Stimulated activated CD8-positive, alpha-beta memory T cell treated with anti-CD3 and anti-CD28 coated beads, Interleukin-7, amount 100 ng/mL, for 24 hours (primary cell): ENCODE measurements around the gene GRID1.
"Not testable (repeated sequence)": the region's sequence is repeated elsewhere in the genome, so short reads cannot be mapped to it uniquely, and the experiment has no call there.

ENCODE experiments used
- DNase-seq: peaks from one replicate; pipeline ENCODE4 v3.0.0-alpha.2; 2020; ENCODE audit warnings: low read depth

GRID1 gene

DNA sequence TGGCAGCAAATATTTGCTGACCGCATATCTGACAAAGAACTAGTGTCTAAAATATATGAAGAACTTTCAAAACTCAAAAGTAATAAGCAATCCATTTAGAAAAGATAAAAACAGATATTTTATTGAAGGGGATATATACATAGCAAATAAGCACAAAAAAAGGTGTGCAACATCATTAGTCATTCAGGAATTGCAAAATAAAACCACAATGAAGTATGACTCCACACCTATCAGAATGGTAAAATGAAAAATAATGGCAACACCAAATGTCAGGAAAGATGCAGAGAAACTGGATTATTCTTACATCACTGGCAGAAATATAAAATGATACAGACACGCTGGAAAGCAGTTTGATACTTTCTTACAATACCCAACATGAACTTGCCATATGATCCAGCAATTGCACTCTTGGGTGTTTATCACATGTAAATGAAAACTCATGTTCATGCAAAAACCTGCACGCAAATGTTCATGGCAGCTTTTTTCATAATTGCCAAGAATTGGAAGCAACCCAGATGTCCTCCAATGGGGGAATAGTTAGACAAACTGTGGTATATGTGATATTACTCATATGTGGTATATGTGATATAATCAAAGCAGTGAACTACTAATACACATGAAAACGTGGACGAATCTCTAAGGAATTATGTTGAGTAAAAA, 645.5 kb downstream of the GRID1 start:
- no peak for DNase-seq

DNA sequence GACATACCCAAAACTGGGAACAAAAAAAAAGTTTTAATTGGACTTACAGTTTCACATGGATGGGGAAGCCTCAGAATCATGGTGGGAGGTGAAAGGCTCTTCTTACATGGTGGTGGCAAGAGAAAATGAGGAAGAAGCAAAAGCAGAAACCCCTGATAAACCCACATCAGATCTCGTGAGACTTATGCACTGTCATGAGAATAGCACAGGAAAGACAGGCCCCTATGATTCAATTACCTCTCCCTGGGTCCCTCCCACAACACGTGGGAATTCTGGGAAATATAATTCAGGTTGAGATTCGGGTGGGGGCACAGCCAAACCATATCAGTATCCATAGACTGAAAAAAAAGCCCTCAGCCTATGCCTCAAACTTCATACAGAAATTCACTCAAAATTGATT, 647.2 kb downstream of the GRID1 start:
- DNase-seq = no peak

DNA sequence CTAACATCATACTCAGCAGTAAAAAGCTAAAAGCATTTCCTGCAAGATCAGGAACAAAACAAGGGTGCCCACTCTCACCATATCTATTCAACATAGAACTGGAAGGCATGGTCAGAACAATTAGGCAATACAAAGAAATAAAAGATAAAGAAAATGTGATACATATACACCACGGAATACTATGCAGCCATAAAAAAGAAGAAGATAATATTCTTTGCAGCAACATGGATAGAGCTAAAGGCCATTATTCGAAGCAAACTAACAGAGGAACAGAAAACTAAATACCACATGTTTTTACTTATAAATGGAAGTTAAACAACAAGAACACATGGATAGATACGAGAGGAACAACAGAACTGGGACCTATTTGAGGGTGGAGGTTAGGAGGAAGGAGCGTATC, 652.7 kb downstream of the GRID1 start:
- no peak for DNase-seq

DNA sequence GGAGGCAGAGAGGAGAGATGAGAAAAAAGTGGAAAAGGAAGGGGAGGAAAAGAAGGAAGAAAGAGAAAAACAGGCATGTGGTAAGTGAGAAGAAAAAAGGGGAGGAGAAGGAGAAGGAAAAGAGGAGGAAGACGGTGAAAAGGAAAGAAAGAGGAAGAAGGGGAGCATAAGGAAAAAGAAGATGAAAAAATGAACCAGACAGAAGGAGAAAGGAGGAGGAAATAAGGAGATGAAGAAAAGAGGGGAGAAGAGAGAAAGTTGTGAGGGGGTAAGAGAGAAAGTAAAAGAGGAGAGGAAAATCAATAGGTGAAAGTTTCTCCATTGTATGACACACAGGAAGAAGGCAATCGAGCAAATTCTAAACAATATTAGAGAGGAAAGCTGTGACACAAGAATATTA, 663.8 kb downstream of the GRID1 start:
- no peak for DNase-seq

DNA sequence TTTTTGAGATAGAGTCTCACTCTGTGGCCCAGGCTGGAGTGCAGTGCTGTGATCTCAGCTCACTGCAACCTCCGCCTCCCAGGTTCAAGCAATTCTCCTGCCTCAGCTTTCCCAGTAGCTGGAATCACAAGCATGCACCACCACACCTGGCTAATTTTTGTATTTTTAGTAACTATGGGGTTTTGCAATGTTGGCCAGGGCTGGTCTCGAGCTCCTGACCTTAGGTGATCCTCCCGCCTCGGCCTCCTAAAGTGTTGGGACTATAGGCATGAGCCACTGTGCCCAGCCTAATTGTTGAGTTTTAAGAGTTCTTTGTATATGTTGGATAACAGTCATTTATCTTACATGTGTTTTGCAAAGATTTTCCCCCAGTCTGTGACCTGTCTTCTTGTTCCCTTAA, 667.5 kb downstream of the GRID1 start:
- DNase-seq = not testable (repeated sequence)

DNA sequence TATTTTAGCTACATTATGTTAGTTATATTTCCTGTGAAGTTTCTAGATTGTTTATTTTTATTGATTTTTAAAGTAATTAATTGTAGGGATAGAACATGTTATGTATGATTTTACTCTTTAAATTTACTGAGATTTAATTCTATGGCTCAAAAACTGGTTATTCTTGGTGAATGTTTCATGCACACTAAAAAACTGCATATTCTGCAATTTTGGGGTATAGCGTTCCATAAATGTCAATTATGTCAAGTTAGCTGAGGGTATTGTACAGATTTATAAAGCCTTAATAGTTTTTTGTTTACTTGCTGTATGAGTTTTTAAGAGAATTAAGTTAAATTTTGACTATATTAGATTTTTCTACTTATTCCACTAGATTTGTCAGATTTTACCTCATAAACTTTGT, 669.7 kb downstream of the GRID1 start:
- no peak for DNase-seq

DNA sequence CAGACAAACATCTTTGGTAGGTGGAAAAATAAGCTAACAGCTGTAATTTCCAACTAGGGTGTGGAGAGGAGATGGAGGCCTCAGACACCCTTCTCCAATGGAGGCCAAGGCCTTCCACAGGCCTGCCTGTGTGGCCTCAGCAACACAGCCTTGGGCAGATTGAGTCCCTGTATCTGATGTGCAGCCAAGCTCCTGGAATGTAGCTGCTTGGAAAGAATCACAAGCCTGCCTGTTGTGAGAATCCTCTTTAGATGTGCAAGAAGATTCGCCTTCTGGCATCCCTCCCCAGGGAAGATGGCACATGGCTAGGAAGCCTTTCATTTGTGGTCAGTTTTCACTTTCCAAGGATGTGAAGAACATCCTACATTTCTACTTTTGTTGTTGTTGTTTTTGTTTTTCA, 684.0 kb downstream of the GRID1 start:
- DNase-seq = no peak

DNA sequence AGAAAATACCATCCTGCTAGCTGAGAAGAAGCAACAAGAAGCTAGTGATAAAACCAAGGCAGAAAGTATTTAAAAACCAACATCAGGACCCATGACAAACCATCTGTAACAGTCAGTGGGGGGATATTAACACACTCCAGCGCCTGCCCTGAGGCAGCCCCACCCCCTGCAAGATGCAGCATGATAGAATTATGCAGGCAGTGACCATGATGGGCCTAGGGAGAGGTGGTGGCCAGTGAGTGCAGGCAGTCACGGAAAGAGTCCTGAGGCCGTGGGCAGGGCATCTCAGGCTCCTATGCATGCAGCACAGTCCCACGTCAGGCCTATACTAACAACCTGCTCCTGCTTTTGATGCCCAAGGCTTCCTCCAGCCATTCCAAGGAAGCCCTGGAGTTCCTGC, 686.9 kb downstream of the GRID1 start:
- DNase-seq = no peak

DNA sequence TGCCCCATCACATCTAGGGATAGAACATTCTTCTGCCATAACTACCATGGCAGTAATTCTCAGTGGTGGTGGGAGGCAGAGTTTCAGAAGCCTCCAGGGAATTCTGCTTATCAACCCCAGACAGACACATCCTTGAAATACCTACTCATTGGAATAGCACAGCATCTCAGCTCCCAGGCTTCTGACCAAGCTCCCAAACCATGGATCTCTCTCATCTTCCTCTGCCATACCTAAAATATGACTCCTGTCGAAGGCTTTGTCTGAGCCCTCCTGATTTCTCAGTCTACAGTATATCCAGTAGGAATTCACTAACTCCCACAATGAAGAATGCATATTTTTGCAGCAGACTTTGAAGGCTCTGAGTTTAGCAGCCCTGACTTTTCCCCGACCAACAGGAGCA, 687.5 kb downstream of the GRID1 start:
- no peak for DNase-seq

DNA sequence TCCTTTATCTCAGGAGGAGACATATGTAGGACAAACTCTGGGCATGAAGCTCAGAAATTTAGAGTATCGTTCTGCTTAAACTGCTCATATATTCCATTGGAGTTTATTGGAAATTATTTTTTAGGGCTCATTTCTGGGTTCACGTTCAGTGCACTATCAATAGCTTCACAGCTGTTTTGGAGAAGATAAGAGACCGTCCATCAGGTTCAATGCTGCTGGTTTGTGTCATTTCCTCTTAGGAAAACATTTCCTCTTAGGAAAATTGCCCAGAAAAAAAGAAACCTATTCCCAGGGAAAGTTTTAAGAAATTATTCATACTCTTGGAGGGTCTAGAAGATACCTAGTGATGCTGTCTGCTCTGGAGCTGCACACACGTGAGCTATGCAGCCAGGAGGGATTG, 691.7 kb downstream of the GRID1 start:
- DNase-seq = no peak

DNA sequence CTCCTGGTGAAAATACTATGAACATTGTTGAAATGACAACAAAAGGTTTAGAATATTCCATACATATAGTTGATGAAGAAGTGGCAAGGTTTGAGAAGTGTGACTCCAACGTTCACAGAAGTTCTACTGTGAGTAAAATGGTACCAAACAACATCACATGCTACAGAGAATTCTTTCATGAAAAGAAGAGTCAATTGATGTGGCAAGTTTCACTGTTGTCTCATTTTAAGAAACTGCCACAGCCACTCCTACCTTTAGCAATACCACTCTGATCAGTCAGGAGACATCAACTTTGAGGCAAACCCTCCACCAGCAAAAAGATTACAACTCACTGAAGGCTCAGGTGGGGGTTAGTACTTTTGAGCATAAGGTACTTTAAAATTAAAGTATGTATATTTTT, 693.3 kb downstream of the GRID1 start:
- no peak for DNase-seq

DNA sequence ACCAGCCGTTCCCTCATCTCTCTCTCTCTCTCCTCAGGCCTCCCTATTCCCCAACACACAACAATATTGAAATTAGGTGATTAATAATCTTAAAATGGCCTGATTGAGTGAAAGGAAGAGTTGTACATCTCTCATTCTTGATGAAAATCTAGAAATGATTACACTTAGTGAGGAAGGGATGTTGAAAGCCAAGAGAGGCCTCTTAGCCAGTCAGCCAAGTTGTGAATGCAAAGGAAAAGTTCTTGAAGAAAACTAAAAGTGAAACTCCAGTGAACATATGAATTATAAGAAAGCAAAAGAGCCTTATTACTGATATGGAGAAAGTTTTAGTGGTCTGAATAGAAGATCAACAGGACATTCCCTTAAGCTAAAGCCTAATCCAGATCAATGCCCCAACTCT, 695.1 kb downstream of the GRID1 start:
- DNase-seq = no peak

DNA sequence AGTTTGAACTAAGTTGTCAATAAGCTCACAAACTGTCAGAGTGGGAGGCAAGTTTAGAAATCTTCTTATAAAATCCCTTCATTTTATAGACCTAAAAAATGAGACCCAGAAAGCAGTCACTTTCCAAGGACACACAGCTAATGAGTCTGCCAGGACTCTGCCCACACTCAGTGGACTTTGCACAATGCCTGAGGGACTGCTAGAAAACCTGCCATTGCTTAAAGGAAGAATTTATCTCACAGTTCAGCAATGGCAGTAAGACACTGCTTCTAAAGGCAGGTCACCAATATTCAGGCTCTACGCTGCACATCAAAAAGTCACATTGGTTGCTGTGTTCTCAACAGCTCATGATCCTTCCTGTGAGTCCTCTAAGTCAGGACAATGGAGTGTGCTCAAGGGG, 698.1 kb downstream of the GRID1 start:
- DNase-seq = no peak

DNA sequence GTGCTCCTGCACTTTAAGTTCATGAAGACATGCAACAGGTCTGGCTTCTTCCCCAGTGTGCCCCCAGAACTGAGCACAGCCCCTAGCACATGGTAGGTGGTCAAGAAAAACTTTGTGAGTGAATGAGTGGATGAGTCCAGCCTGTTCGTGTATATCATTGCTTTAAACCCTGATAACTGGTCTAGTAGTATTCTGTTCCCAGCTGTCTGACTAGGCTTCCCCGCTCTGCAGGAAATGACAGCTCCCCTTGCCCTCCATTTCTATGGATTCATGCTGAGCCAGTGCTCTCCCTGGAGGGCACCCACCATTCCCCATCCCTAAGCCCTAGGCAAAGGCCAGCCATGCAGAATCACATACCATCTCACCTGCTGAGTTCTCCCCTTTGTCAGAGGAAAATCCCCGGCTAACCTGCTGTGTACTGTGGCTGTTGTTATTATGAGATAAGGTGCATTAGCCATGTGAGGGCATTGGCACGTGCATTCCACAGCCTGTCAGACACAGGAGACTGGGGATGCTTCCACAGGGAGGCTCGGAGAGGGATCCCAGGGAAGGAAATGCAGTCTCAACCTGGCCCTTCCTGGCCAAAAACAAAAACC, 698.9 kb downstream of the GRID1 start:
- DNase-seq = no peak

DNA sequence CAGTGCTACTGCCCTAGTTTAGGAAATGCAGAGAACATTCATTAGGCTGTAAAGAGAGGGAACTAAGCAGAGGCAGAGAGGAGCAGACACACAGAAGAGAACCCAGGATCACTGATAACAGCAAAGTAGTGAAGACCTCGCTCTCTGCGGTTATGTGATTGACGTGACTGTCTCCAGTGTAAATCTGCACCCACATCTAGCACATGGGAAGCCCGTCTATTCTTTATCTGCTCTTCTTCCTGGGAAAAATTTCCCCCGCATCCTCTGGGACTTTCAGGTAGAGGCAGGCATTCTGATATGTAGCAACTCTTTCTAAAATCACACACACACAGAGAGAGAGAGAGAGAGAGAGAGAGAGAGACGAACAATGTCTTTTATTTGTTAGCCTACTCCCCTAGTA, 699.6 kb downstream of the GRID1 start:
- no peak for DNase-seq

DNA sequence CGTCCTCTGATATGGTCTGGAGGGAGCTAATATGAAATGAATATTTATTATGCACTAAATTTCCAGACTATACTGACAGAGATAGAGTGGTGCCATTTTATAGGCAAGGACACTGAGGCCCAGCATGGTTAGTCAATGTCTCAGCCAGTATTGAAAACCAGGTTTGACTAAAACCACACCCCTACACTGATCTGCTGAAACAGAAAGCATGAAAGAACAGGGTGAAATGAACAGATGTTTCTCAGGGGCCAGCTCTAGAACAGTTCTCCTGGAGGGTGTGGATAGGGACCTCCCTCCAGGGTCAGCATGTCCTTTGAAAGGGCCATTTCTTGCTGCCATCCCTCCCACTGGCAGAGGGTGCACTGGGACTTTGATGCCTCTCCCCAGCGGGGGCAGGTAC, 700.5 kb downstream of the GRID1 start:
- no peak for DNase-seq

DNA sequence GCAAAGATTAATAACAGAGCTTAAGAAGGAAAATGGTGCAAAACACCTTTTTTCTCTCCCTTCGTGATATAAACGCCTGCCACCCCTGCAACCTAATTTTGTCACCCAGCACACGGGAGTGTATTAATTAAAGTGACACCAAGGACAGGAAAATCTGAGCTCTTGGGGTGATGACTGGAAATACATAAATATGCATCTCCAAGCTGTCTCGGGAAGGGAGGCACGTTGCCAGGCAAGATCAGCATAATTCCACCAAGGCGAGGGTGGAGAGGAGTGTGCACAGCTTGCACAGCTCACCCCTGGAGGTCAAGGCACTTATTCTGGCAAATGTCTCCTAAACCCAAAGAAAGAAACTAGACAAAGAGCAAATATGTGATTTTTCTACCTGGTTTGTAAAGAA, 700.9 kb downstream of the GRID1 start:
- no peak for DNase-seq

DNA sequence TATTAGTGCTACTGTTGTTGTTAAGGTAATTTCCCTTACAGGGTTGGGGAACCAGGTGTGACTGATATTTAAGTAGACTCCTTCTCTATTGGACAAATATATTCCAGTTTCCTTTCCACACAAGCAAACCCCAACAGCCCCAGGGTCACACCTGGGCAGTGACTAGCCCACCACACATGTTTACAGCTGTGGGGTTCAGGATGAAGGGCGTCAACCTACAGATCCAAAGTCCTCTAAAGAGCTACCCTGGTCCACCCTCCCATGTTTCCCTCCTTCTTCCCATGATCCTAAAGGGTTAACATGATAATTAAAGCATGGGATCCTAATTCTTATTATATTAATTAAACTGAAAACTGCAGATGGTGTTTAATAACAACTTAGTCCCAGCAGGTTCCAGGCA, 701.5 kb downstream of the GRID1 start:
- no peak for DNase-seq

DNA sequence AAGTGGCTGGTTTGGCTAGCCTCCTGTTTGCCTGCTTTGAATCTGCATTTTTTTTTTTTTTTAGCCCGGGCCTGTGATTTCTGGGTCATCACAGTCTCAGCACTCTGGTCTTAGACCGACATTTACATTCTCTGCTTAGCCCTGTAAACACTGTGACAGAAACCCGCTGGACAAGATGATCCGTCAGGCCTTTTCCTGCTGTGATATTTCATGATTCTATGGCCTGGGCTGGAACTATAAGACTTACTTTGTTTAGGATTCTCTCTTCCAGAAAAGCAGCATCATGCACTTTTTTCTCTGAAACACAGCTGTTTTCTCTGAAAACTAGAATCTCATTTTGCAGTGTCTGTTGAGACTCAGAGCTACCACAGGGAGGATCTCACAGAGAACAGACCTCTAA, 705.5 kb downstream of the GRID1 start:
- no peak for DNase-seq

DNA sequence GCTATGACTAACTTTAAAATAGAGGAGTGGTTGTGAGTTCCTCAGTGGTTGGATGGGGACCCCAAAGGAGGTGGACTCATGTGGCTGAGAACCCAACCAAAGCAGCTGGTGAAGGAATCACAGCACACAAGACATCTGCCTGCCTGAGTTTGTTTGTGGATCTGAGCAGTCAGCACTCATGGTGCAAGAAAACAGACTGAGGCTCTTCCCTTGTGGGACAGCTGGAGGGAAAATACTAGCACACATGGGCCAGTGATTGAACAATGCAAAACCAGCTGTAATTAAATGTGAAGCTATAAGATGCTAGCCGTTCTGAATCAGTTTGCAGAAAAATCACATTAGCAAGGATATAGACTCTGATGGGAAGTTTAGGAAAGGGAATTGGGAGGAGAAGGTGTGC, 707.3 kb downstream of the GRID1 start:
- no peak for DNase-seq

DNA sequence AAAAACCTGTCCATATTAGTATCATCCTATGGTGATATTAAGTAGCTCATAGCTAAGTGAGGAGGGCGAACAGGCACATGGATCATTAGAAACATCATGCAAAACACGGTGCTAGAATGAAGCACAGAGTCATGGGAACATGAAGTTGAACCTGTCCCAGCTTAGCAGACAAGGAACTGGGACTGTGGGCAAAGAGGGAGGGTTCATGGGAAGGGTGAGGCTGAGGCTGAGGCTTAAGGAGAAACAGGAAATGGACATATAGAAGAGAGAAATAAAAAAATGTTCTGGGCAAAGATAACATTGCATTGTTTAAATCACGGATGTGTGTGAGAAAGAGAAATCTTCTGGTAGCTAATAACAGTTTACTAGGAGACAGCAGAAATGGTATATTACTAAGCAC, 708.1 kb downstream of the GRID1 start:
- no peak for DNase-seq

DNA sequence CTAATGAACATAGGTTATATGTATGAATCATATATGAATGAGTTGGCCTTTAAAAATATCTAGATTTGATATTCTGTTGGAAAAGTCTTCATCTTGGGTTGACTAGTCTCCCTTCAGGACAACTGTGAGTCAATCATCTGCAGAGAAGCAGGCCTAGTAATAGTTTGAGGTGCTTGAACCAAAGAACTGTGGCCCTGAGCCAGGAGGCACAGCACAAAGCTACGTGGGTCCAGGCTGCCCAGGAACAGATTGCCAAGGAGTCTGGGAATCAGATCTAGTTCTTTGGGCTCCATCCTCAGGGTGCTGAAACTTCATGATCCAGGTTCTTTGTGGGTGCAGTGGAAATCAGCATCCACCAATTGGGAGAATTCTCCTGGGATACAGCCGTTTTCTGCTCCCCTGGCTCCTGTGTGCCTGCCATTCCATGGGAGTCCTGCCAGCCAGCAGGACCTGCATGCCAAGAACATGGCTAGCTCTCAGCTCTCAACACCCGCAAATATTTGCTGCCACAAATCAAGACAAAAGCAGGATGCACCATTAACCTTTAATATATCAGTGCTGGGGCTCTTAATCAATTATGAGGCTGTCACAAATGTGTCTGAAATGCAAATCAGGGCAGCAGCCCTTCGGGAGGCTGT, 709.0 kb downstream of the GRID1 start:
- DNase-seq = no peak

DNA sequence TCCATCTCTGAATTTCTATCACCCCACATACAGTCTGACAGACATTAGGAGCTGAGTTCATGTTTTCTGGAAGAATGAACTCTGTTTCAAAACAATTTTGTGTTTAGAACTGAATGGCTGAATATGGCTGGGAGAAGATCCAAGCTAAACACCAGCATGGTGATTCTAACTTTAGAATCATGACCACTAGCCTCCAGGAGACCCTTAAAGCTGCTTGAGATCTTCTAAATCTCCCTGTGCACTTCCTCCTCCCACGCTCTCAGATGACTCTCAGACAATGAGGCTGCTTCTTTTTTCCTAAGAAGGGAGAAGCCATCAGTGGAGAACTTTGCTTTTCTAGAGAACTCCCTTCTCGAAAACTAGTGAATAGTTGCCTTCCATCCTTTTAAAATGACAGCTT, 711.2 kb downstream of the GRID1 start:
- DNase-seq = no peak

DNA sequence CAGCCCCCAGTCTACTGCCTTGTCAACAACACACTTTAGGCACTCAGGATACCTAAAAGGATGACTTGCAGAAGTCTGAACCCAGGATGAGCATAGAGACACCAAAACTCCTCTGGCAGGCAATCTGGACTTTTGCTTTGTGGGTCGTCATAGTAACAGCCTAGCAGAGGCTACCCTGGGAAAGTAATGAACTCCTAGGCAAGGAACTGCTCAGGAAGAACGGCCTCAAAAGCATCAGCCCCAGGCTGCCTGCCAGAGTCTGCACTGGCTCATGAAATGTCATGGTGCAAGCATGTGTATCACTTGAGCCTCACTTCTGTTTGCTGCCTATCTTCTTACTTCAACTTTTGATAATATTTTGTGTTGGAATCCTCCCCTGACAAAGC, 715.1 kb downstream of the GRID1 start:
- DNase-seq = no peak
